ENCODE results near the gene ELL.

ELL gene

DNA sequence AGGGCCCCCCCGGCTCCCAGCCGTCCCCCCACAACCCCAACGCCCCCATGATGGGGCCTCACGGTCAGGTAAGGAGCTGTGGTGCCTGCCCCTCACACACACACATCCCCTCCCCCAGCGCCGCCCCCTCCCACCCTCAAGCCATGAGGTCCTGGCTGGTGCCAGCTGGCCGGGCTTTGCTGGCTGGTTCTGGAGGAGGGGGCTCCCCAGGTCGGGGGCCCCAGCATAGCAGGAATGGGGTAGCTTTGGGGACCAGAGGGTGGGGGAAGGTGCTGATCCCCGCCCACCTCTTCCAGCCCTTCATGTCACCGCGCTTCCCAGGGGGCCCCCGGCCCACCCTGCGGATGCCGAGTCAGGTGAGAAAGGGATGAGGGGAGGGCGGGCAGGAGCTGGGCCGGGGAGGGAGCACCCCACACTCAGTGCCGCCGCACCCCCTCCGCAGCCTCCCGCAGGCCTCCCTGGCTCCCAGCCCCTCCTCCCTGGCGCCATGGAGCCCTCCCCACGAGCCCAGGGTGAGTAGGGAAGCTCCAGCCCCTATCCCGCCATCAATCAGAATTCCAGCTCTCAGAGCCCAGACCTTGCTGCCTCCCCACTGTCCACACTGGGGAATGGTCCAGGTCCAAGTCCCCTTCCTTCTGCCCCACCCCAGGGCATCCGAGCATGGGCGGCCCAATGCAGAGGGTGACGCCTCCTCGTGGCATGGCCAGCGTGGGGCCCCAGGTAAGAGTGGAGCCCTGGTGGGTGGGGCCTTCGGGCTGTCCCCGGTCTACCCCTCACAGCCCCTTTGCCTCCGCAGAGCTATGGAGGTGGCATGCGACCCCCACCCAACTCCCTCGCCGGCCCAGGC, 90.3 kb downstream of the ELL start:
- no peak for DNase-seq

GRCh38 chr19:18430417-18431144, 91.3 kb downstream of the ELL start:
- DNase-seq = no peak

DNA sequence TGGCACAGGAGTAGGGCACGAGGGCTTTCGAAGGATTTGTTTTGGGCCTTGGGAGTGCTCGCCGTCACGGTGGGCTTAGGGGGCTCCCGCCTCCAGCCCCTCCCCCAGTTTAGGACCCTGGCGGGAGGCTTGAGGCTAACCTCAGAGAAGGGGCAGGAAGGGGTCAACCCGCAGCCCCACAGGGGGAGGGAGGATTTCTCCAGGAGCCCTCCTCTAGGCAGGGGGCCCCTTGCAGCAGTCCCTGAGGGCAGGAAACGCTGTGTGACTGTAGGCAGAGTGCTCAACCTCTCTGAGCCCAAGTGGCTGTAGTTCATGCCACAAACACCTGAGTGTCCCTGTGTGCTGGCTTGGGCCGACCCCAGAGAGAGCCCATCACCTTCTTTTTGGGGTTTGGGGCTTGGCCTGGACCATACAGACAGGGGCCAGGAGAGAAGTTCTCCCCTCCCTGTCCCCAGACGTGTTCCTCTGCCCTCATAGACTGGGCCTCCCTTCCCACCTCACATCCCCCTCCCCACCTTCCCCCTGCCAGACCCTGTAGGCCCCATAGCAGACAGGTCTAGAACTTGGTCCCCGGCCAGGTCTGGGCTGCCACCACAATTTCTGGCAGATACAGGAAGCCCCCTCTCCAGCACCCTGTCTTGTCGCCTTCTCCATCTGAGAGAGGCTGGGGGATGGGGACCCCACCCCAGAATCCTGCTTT, 92.0 kb downstream of the ELL start:
- DNase-seq = no peak

- peak; percentile 65 to 73 for DNase-seq
These were observed 92.8 kb downstream of the ELL start for GRCh38 chr19:18428787-18429674.

DNA sequence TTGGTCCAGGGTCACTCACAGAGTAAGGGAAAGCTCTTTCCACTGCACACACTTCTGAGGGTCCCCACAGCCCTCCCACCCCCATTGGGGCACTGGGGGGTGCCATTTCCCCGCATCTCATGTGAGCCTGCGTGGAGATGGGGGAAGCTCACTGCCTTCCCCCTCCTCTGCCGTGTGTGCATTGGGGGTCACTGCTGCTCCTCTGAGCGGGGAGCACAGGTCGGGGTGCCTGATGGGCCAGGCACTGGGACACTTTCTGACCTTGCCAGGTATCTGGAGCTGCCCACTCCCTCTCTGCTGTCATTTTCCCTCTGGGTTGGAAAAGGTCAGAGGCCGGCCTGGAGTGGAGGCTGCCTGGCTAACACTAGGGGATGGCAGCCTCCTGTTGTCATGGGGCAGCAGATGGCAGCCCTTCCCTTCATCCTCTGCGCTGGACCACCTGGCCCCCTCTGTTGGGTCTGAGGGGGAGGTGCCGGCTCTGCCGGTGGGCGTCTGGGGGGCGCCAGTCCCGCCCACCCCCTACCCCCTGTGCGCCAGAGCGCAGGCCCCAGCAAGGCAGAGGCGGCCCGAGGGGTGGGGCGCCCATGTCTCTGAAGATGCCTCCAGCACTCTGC, 93.6 kb downstream of the ELL start:
- no peak for DNase-seq

DNA sequence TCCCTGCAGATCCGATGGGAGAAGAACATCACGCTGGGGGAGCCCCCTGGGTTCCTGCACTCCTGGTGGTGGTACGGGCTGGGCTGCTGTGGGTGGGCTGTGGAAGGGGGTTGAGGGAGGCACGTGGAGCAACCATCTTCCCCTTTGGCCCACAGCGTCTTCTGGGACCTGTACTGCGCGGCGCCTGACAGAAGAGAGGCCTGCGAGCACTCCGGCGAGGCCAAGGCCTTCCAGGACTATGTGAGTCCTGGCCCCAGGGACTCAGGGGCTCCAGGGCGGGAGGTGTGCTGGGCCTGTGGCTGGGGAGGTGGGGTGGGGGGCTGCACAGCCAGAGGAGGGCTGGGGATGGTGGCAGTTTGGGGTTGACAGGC, 94.1 kb downstream of the ELL start:
- no peak for DNase-seq

GRCh38 chr19:18427080-18427742, 94.7 kb downstream of the ELL start:
- no peak for DNase-seq

- DNase-seq = no peak
These were observed 95.5 kb downstream of the ELL start for GRCh38 chr19:18426416-18426767.

DNA sequence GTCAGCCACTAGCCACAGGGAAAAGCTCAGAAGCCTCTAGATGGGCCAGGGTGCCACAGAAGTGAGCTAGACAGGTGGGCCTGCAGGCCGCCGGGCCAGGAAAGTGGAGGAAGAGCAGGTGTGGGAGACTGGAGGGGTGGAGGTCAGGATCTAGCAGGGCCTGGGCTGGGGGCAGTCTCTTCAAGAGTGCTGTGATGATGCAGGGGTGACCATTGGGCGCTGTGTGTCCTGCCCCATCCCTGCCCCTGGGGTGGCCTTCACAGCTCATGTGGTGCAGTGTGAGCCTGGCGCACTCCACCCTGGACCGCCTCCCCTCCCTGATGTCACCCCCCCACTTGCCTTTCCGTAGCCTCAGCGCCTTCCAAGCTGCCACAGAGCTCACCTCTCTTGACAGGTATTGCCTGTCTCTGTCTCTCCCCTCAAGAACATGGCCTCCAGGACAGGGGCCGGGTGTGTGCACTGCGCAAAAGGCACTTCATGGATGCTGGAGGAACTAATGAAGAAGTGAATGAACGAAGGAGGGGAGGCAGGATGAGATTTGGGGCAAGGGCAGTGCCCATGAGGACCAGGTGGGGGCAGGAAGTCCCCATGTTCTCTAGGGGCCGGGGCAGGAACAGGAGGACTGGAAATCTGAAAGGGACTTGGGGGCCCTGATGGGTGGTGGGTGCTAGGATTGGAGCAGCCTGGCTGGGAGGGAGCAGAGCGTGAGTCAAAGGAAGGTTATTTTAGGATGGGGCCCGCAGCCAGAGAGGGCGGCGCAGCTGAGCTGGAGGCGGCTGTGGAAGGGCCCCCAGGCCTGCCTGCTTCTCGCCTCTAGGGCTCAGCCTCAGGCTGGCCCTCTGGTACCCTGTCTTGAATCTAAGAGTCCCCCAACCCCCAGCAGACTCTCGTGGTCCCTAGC, 96.1 kb downstream of the ELL start:
- no peak for DNase-seq

- no peak for DNase-seq
These were observed 96.9 kb downstream of the ELL start for GRCh38 chr19:18424890-18425514.

DNA sequence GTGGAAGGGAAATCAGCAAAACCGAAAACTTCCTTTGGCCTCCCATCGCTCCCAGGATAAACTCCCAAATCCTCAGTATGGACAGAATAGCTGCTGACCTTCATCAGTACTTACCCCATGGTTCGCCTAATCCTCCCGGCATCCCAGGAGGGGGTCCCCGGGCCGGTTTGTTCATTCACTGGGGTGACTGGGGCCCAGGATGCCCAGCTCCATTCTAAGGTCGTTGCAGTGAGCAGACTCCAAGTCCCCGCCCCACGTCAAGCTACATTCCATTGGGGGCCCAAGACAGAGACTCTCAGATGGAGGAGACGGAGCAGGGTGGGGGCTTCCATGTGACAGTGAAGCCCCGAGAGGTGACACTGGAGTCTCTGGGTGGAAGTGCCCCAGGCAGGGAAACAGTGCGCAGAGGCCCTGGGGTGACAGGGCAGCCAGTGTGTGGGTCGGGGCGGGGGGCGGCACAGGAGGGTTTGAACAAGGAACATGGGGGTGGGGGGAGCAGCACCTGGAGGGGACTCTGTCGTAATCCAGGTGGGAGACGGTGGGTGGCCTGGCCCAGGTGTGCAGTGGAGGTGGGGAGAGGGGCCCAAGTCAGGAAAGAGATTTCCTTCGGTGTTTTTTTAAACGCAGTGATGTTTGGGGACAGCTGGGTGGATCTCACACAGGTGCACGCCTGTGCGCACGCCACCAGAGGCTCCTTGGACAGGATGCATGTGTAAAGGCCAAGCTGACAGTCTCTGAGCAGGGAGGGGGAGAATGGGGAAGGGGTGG, 97.6 kb downstream of the ELL start:
- no peak for DNase-seq

DNA sequence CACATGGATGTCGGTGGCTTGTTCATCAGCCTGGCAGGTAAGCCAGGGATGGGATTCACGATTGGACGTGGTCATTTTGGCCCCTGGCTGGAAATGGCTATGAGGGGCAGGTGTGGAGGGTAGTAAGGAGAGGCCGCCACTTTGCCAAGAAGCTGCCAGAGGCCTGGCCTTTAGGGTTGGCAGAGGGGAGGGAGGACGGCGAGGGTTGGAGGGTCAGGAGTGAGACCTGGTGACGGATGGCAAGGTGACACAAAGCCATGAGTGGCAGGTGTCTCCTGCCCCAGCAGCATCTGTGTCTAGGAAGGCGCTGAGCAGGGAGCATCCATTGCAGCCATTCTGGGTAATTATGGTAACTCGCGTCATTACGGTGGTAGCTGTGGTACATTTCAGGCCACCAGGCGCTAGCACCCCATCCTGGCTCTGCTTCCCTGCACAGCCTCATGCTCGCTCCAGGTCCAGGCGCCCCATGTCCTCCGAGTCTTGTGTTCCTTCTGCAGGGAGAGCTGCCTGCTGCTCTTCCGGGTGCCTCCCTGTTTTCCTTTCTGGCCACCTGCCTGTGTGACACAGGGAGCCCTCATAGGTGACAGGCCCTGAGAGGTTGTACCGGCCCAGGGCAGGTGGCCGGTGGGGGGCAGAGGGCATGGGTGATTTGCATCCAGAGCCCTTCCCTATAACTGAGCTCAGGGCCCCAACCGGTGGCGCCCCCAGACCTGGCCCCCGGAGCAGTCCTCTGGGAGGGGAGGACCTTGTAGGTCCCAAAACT, 98.4 kb downstream of the ELL start:
- DNase-seq = no peak

- no peak for DNase-seq
These were observed 99.2 kb downstream of the ELL start for GRCh38 chr19:18422530-18423191.

DNA sequence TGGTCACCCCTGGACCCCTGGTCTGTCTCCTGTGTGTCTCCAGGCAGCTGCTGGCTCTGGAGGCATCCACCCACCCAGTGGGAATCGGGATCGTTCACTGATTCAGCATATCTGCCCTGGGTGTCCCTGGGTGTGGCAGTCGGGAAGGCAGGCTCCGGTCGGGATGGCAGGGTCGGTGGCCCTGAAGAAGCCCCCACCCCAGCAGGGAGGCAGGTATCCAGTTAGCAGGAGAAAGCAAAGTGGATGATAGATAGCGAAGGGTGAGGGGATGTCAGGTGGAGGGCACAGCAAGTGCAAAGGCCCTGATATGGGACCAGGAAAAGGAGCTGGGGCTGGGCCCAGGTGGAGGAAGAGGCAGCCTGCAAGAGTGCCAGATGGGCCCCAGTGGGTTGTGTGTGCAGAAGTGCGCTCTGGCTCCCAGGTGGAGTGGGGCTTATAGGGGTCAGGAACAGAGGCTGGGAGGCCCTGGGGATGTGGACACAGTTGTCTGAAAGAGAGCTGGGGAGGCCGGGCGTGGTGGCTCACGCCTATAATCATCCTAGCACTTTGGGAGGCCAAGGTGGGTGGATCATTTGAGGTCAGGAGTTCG, 100.4 kb downstream of the ELL start:
- no peak for DNase-seq

GRCh38 chr19:18420930-18421329, 100.9 kb downstream of the ELL start:
- DNase-seq = no peak

DNA sequence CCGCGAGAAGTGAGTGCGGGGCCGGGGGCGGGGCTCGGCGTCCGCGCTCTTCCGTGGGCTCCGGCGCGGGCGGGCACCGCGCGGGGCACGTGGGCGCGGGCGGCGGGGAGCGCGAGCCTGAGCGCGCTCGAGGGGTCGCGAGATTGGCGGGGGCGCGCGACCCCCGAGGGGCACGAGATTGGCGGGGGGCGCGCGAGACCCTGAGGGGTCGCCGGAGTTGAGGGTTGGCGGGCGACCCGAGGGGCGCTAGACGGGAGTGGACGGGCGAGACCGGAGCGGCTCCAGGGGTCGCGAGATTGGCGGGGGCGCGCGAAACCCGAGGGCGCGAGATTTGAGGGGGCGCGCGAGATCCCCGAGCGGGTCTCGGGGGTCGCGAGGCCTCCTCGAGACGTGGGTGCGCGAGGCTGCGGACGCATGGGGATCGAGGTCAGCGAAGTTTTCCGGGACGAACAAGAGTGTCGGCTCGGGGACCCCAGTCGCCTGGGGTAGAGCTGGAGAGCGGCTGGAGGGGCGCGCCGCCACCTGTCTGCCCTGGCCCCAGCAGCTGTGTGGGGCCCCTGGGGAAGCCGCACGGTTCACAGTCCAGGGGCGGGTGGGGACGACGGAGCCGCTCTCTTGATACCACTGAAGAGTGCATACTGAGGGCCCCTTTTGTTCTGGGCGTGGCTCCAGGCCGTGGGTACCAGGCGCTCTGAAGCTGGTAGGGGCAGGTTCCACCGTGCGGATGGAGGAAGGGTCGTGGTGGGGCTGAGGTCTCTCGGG, 102.0 kb downstream of the ELL start:
- DNase-seq = no peak

GRCh38 chr19:18419195-18419698, 102.6 kb downstream of the ELL start, which contains the start of gene SSBP4:
TSS of gene SSBP4 (plus strand) at chr19:18419398. CDS start at chr19:18419649, 251 bp downstream.
- peak; percentile 61 to 69 for DNase-seq
